ENCODE measurements around the gene HDAC5.
A peak's percentile ranks its signal among the peaks of the same experiment; 100 is the strongest.
"Not testable (repeated sequence)": the region's sequence is repeated elsewhere in the genome, so short reads cannot be mapped to it uniquely, and the experiment has no call there.

HDAC5 gene

GRCh38 chr17:44123356-44124117, at the start of gene HDAC5:
HDAC5 (minus strand) TSS chr17:44123641; CDS start chr17:44117515, 6,126 bp downstream.
- peak; percentile 100 for DNase-seq (ENCODE audit: low spot score)

- DNase-seq (ENCODE audit: low spot score): no peak
Measured at GRCh38 chr17:44171931-44172455, 48.6 kb upstream of the HDAC5 start.

- no peak for DNase-seq (ENCODE audit: low spot score)
Measured at GRCh38 chr17:44170499-44171201, 47.2 kb upstream of the HDAC5 start, which contains the start of gene ASB16. ASB16 (plus strand) TSS chr17:44170704; CDS start chr17:44170790, 86 bp downstream.

GRCh38 chr17:44170135-44170498, 46.7 kb upstream of the HDAC5 start:
- no peak for DNase-seq (ENCODE audit: low spot score)

- DNase-seq (ENCODE audit: low spot score): no peak
Measured at GRCh38 chr17:44167181-44167861, 43.9 kb upstream of the HDAC5 start.

- no peak for DNase-seq (ENCODE audit: low spot score)
Measured at GRCh38 chr17:44164476-44164875, 41.0 kb upstream of the HDAC5 start.

GRCh38 chr17:44159519-44160210, 36.2 kb upstream of the HDAC5 start:
- no peak for DNase-seq (ENCODE audit: low spot score)

GRCh38 chr17:44155488-44155887, 32.0 kb upstream of the HDAC5 start:
- DNase-seq (ENCODE audit: low spot score): no peak

- DNase-seq (ENCODE audit: low spot score): no peak
Measured at GRCh38 chr17:44152875-44153274, 29.4 kb upstream of the HDAC5 start.

- DNase-seq (ENCODE audit: low spot score): no peak
Measured at GRCh38 chr17:44149750-44150329, 26.4 kb upstream of the HDAC5 start.

GRCh38 chr17:44149066-44149465, 25.6 kb upstream of the HDAC5 start:
- DNase-seq (ENCODE audit: low spot score): not testable (repeated sequence)

GRCh38 chr17:44147812-44148211, 24.4 kb upstream of the HDAC5 start:
- DNase-seq (ENCODE audit: low spot score): no peak

- no peak for DNase-seq (ENCODE audit: low spot score)
Measured at GRCh38 chr17:44146375-44147346, 23.2 kb upstream of the HDAC5 start.

- no peak for DNase-seq (ENCODE audit: low spot score)
Measured at GRCh38 chr17:44144966-44145739, 21.7 kb upstream of the HDAC5 start.

- not testable (repeated sequence) for DNase-seq (ENCODE audit: low spot score)
Measured at GRCh38 chr17:44143921-44144320, 20.5 kb upstream of the HDAC5 start.

GRCh38 chr17:44137891-44138709, 14.7 kb upstream of the HDAC5 start:
- DNase-seq (ENCODE audit: low spot score): peak; percentile 73

GRCh38 chr17:44134752-44135568, 11.5 kb upstream of the HDAC5 start:
- no peak for DNase-seq (ENCODE audit: low spot score)
